SU-DHL-6 (cell line): ENCODE measurements around the gene TOM1.

Experiments used
- H2AFZ ChIP-seq: fragments of 200-600 bp; sonication (generic); 2 replicates; pipeline ENCODE4 v1.6.1; 2014; ENCODE audit warnings: low read depth, mild to moderate bottlenecking, moderate library complexity, mixed read lengths, antibody characterized with exemption, low read length; ENCODE audit not compliant: severe bottlenecking
- H3F3A ChIP-seq: fragments of 200-600 bp; shearing (Covaris generic); 2 replicates; pipeline ENCODE4 v1.6.0; 2016; ENCODE audit warnings: antibody characterized with exemption, mild to moderate bottlenecking; ENCODE audit not compliant: insufficient read depth
- H3K27ac ChIP-seq: fragments of 200-600 bp; sonication (generic); 2 replicates; pipeline ENCODE4 v1.5.1; 2016; ENCODE audit warnings: low read depth, mild to moderate bottlenecking, low read length, moderate library complexity, mixed read lengths
- H3K27me3 ChIP-seq: fragments of 200-600 bp; sonication (generic), shearing (Covaris generic); 2 replicates; pipeline ENCODE4 v1.6.0; 2014; ENCODE audit warnings: mild to moderate bottlenecking, low read length
- H3K36me3 ChIP-seq: fragments of 200-600 bp; sonication (generic); 2 replicates; pipeline ENCODE4 v1.6.1; 2014; ENCODE audit warnings: mild to moderate bottlenecking, low read length, mixed read lengths
- H3K4me2 ChIP-seq: fragments of 300-600, 200-600 bp; shearing (Covaris generic), sonication (generic); 2 replicates; pipeline ENCODE4 v1.6.0; 2014; ENCODE audit warnings: low read length, low read depth, mild to moderate bottlenecking; ENCODE audit not compliant: poor library complexity, severe bottlenecking
- H3K4me3 ChIP-seq: fragments of 200-600 bp; sonication (generic); 2 replicates; pipeline ENCODE4 v1.5.1; 2014; ENCODE audit warnings: antibody characterized with exemption, low read length, mild to moderate bottlenecking, mixed read lengths; ENCODE audit not compliant: insufficient read depth, poor library complexity, severe bottlenecking
- H3K79me2 ChIP-seq: fragments of 200-600 bp; sonication (generic); 2 replicates; pipeline ENCODE4 v1.6.1; 2014; ENCODE audit warnings: mild to moderate bottlenecking, low read length, moderate library complexity; ENCODE audit not compliant: insufficient read depth
- H3K9ac ChIP-seq: fragments of 200-600 bp; sonication (generic); 2 replicates; pipeline ENCODE4 v1.7.0; 2014; ENCODE audit warnings: mild to moderate bottlenecking, low read length
- H3K9me2 ChIP-seq: fragments of 200-600 bp; sonication (generic); replicated peaks from 2 replicates; pipeline ENCODE4 v1.6.1; 2014; ENCODE audit warnings: low read length; ENCODE audit not compliant: insufficient read depth
- H3K9me3 ChIP-seq: fragments of 200-600 bp; sonication (generic); 2 replicates; pipeline ENCODE4 v1.6.1; 2014; ENCODE audit warnings: low read length, mixed read lengths; ENCODE audit not compliant: insufficient read depth
- H4K20me1 ChIP-seq: fragments of 200-600 bp; sonication (generic); 2 replicates; pipeline ENCODE4 v1.6.1; 2014; ENCODE audit warnings: low read depth, mild to moderate bottlenecking, antibody characterized with exemption, low read length, moderate library complexity, mixed read lengths
- CTCF ChIP-seq: fragments of 200-600 bp; sonication (generic); IDR thresholded peaks from one replicate; pipeline ENCODE4 v1.5.1; 2017; ENCODE audit warnings: antibody characterized with exemption, mild to moderate bottlenecking, low read length, moderate library complexity; ENCODE audit not compliant: insufficient read depth, poor library complexity, severe bottlenecking
- EZH2phosphoT487 ChIP-seq: fragments of 200-600 bp; sonication (generic), shearing (Covaris generic); conservative IDR thresholded peaks from 2 replicates; pipeline ENCODE4 v1.6.1; 2018; ENCODE audit warnings: mild to moderate bottlenecking, antibody characterized with exemption, low read length, moderate library complexity, mixed read lengths

TOM1 gene

GRCh38 chr22:35299673-35300499 is at the start of gene TOM1:
Gene TOM1 (plus strand): TSS chr22:35299894. CDS start chr22:35299929, 35 bp downstream.
- Histone ChIP-seq H3K9me3 (no peaks in the 10 kb centered on the region), H3K9ac (peak within 1 kb of the TSS; percentile 70), H3K79me2 (no peaks in the 10 kb centered on the region), H3K36me3 (peaks cover 14% of the 10 kb centered on the region; the same call in 1 of the 2 replicates), H3K4me3 (peak within 1 kb of the TSS; percentile 81), H3K27me3 (no peaks in the 10 kb centered on the region), H2AFZ (peak within 1 kb of the TSS; percentile 96), H3K9me2 (no peaks in the 10 kb centered on the region), H3K27ac (peak within 1 kb of the TSS; percentile 65), H3K4me2 (peak within 1 kb of the TSS; percentile 88), H4K20me1 (no peaks in the 10 kb centered on the region), H3F3A (peaks cover 24% of the 10 kb centered on the region)
- no peak for TF ChIP-seq EZH2phosphoT487
- TF ChIP-seq CTCF: no peak

- TF ChIP-seq CTCF (no peak), EZH2phosphoT487 (no peak)
- Histone ChIP-seq H3K4me3 (no peak overlapping the region), H3K27ac (no peak overlapping the region), H3K79me2 (no peaks in the 10 kb centered on the region), H3K9ac (no peak overlapping the region), H3K4me2 (no peak overlapping the region), H3K9me2 (no peaks in the 10 kb centered on the region), H3F3A (no peaks in the 10 kb centered on the region), H3K27me3 (no peaks in the 10 kb centered on the region), H3K9me3 (no peaks in the 10 kb centered on the region), H2AFZ (no peak overlapping the region), H4K20me1 (no peaks in the 10 kb centered on the region), H3K36me3 (no peaks in the 10 kb centered on the region)
These were observed 49.5 kb upstream of the TOM1 start for GRCh38 chr22:35250156-35250555.

GRCh38 chr22:35253946-35254345 is 45.7 kb upstream of the TOM1 start:
- Histone ChIP-seq H3K9me2 (no peaks in the 10 kb centered on the region), H3K79me2 (peaks cover 12% of the 10 kb centered on the region), H3K9ac (no peak overlapping the region), H2AFZ (no peak overlapping the region), H4K20me1 (no peaks in the 10 kb centered on the region), H3K4me2 (no peak overlapping the region), H3K27ac (no peak overlapping the region), H3K4me3 (no peak overlapping the region), H3K9me3 (no peaks in the 10 kb centered on the region), H3K36me3 (no peaks in the 10 kb centered on the region), H3F3A (no peaks in the 10 kb centered on the region), H3K27me3 (no peaks in the 10 kb centered on the region)
- TF ChIP-seq EZH2phosphoT487 (no peak), CTCF (no peak)
